ENCODE results near the gene PKM. TPM values are rescaled to one million over a fixed set of nuclear protein-coding genes. Genes with fewer than 3 reads are reported as not detected.

Gene PKM
- total and polyA plus RNA-seq, 2 donors = 199 to 452 TPM

DNA sequence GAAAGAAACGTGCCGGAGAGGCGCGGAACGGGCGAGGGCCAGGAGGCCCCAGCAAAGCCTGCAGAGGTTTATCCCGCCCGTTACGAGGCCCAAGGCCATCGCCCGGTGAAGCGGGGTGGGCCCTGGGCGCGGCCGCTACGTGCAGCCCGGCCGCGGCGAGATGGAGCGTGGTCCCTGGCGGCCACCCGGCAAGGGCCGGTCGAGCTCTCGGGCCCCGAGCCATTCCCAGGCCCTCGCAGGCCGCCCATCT lies 1.1 kb downstream of the PKM start:
- WGBS = under 1% methylated on average over 29 of the region's 29 CpGs
- Histone ChIP-seq H3K4me3 (ENCODE audit: low read length in 2 of 2) (peak overlapping the region; percentile 61 to 85), H3K36me3 (ENCODE audit: control insufficient read depth in 2 of 2, insufficient read depth in 2 of 2, low read length in 1 of 2) (no peaks in the 10 kb centered on the region), H3K27ac (ENCODE audit: low read depth in 1 of 2, low read length in 1 of 2) (peak overlapping the region; percentile 75 to 94), H3K27me3 (ENCODE audit: control insufficient read depth in 2 of 2, insufficient read depth in 1 of 2, low read length in 1 of 2) (no peaks in the 10 kb centered on the region), H3K9me3 (ENCODE audit: control insufficient read depth in 2 of 2, insufficient read depth in 1 of 2, low read length in 1 of 2) (no peaks in the 10 kb centered on the region), H3K4me1 (ENCODE audit: control insufficient read depth in 2 of 2, insufficient read depth in 2 of 2, low read length in 2 of 2) (peaks cover 8 to 47% of the 10 kb centered on the region in 2 donors)
- peak in 2 of 9 donors; percentile 8 to 17 for DNase-seq (ENCODE audit: low read depth in 6 of 9, low spot score in 9 of 9)

DNA sequence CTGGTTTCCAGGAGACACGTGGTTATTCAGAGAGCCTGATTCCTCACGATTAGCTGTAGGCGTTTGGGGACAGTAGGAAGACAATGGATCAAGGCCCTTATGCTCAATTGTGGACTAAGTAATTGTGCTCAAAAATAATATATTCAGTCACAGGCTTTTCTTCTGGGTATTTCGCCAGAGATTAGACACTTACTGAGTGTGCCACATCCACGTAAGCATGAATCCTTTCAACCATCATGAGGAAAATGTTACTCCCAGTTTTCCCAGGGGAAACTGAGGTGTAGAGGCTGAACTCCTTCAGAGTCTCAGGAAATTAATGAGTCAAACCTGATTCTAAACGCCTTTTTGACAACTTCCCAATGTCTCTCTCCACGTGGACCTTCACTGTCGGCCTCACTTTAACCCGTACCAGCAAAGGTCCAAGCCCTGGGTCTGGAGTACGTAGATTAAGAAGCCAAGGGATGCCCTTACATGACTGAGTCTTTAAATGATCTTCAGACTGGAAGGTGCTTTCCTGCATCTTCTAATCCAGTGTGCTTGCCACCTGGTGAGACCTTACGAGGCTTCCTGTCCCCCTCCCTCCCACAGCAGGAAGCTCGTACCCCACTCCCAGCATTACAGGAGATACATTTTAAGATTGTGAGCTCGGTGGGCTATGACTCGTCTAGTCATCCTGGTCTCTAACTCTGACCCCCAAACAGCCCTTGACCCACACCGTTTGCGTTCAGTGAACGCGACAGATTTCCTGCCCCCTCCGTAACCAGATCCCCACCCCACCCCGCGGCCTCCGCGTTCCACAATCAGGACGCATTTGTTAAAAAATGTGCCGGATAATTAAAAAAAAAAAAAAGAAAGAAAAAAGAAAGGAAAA lies 1.7 kb downstream of the PKM start:
- no peaks in the 10 kb centered on the region for H3K9me3 ChIP-seq (ENCODE audit: control insufficient read depth in 2 of 2, insufficient read depth in 1 of 2, low read length in 1 of 2)
- peaks cover 0 to under 1% of the 10 kb centered on the region in 2 donors for H3K36me3 ChIP-seq (ENCODE audit: control insufficient read depth in 2 of 2, insufficient read depth in 2 of 2, low read length in 1 of 2)
- H3K4me1 ChIP-seq (ENCODE audit: control insufficient read depth in 2 of 2, insufficient read depth in 2 of 2, low read length in 2 of 2) = peaks cover 8 to 47% of the 10 kb centered on the region in 2 donors
- H3K4me3 ChIP-seq (ENCODE audit: low read length in 2 of 2) = peak overlapping the region; percentile 61 to 85
- peak in 7 of 9 donors; percentile 37 to 79 (median 50) for DNase-seq (ENCODE audit: low read depth in 6 of 9, low spot score in 9 of 9)
- H3K27ac ChIP-seq (ENCODE audit: low read depth in 1 of 2, low read length in 1 of 2) = peak overlapping the region; percentile 75 to 94
- no peaks in the 10 kb centered on the region for H3K27me3 ChIP-seq (ENCODE audit: control insufficient read depth in 2 of 2, insufficient read depth in 1 of 2, low read length in 1 of 2)
- WGBS = 27% methylated on average over 25 of the region's 25 CpGs

GRCh38 chr15:72227720-72228119 lies 3.3 kb downstream of the PKM start:
- peak overlapping the region in 1 of 2 donors; percentile 13 for H3K4me3 ChIP-seq (ENCODE audit: low read length in 2 of 2)
- DNase-seq (ENCODE audit: low read depth in 6 of 9, low spot score in 9 of 9) = peak in 1 of 9 donors; percentile 24
- 64% methylated on average over 4 of the region's 4 CpGs for WGBS
- H3K27ac ChIP-seq (ENCODE audit: low read depth in 1 of 2, low read length in 1 of 2) = peak overlapping the region; percentile 75 to 80
- peaks cover 8 to 50% of the 10 kb centered on the region in 2 donors for H3K4me1 ChIP-seq (ENCODE audit: control insufficient read depth in 2 of 2, insufficient read depth in 2 of 2, low read length in 2 of 2)
- no peaks in the 10 kb centered on the region for H3K27me3 ChIP-seq (ENCODE audit: control insufficient read depth in 2 of 2, insufficient read depth in 1 of 2, low read length in 1 of 2)
- peaks cover 4 to 10% of the 10 kb centered on the region in 2 donors for H3K36me3 ChIP-seq (ENCODE audit: control insufficient read depth in 2 of 2, insufficient read depth in 2 of 2, low read length in 1 of 2)
- no peaks in the 10 kb centered on the region for H3K9me3 ChIP-seq (ENCODE audit: control insufficient read depth in 2 of 2, insufficient read depth in 1 of 2, low read length in 1 of 2)

- peaks cover 4 to 14% of the 10 kb centered on the region in 2 donors for H3K36me3 ChIP-seq (ENCODE audit: control insufficient read depth in 2 of 2, insufficient read depth in 2 of 2, low read length in 1 of 2)
- WGBS = 73% methylated on average over 8 of the region's 8 CpGs
- H3K27ac ChIP-seq (ENCODE audit: low read depth in 1 of 2, low read length in 1 of 2) = peak overlapping the region; percentile 75 to 83
- H3K4me3 ChIP-seq (ENCODE audit: low read length in 2 of 2) = no peak overlapping the region
- no peak for DNase-seq (ENCODE audit: low read depth in 6 of 9, low spot score in 9 of 9)
- no peaks in the 10 kb centered on the region for H3K27me3 ChIP-seq (ENCODE audit: control insufficient read depth in 2 of 2, insufficient read depth in 1 of 2, low read length in 1 of 2)
- H3K4me1 ChIP-seq (ENCODE audit: control insufficient read depth in 2 of 2, insufficient read depth in 2 of 2, low read length in 2 of 2) = peaks cover 8 to 48% of the 10 kb centered on the region in 2 donors
- H3K9me3 ChIP-seq (ENCODE audit: control insufficient read depth in 2 of 2, insufficient read depth in 1 of 2, low read length in 1 of 2) = no peaks in the 10 kb centered on the region
These were observed 3.8 kb downstream of the PKM start for GRCh38 chr15:72227192-72227586.

GRCh38 chr15:72223278-72223677 lies 7.7 kb downstream of the PKM start:
- Histone ChIP-seq H3K27ac (ENCODE audit: low read depth in 1 of 2, low read length in 1 of 2) (peak overlapping the region in 1 of 2 donors; percentile 7), H3K4me3 (ENCODE audit: low read length in 2 of 2) (no peak overlapping the region), H3K36me3 (ENCODE audit: control insufficient read depth in 2 of 2, insufficient read depth in 2 of 2, low read length in 1 of 2) (peaks cover 16 to 32% of the 10 kb centered on the region in 2 donors), H3K27me3 (ENCODE audit: control insufficient read depth in 2 of 2, insufficient read depth in 1 of 2, low read length in 1 of 2) (no peaks in the 10 kb centered on the region), H3K9me3 (ENCODE audit: control insufficient read depth in 2 of 2, insufficient read depth in 1 of 2, low read length in 1 of 2) (no peaks in the 10 kb centered on the region), H3K4me1 (ENCODE audit: control insufficient read depth in 2 of 2, insufficient read depth in 2 of 2, low read length in 2 of 2) (peaks cover 8 to 29% of the 10 kb centered on the region in 2 donors)
- no peak for DNase-seq (ENCODE audit: low read depth in 6 of 9, low spot score in 9 of 9)
- WGBS = 97% methylated on average over 10 of the region's 10 CpGs

- Histone ChIP-seq H3K4me3 (ENCODE audit: low read length in 2 of 2) (no peak overlapping the region), H3K9me3 (ENCODE audit: control insufficient read depth in 2 of 2, insufficient read depth in 1 of 2, low read length in 1 of 2) (no peaks in the 10 kb centered on the region), H3K27ac (ENCODE audit: low read depth in 1 of 2, low read length in 1 of 2) (no peak overlapping the region), H3K27me3 (ENCODE audit: control insufficient read depth in 2 of 2, insufficient read depth in 1 of 2, low read length in 1 of 2) (no peaks in the 10 kb centered on the region), H3K4me1 (ENCODE audit: control insufficient read depth in 2 of 2, insufficient read depth in 2 of 2, low read length in 2 of 2) (peaks cover 8 to 20% of the 10 kb centered on the region in 2 donors), H3K36me3 (ENCODE audit: control insufficient read depth in 2 of 2, insufficient read depth in 2 of 2, low read length in 1 of 2) (peaks cover 22 to 38% of the 10 kb centered on the region in 2 donors)
- WGBS = 97% methylated on average over 4 of the region's 4 CpGs
- DNase-seq (ENCODE audit: low read depth in 6 of 9, low spot score in 9 of 9) = no peak
These were observed 8.6 kb downstream of the PKM start for GRCh38 chr15:72222393-72222792.

GRCh38 chr15:72220687-72221086 lies 10.3 kb downstream of the PKM start:
- WGBS = 98% methylated on average over 1 of the region's 1 CpG
- no peak overlapping the region for H3K4me3 ChIP-seq (ENCODE audit: low read length in 2 of 2)
- no peak overlapping the region for H3K27ac ChIP-seq (ENCODE audit: low read depth in 1 of 2, low read length in 1 of 2)
- H3K9me3 ChIP-seq (ENCODE audit: control insufficient read depth in 2 of 2, insufficient read depth in 1 of 2, low read length in 1 of 2) = no peaks in the 10 kb centered on the region
- no peak for DNase-seq (ENCODE audit: low read depth in 6 of 9, low spot score in 9 of 9)
- H3K4me1 ChIP-seq (ENCODE audit: control insufficient read depth in 2 of 2, insufficient read depth in 2 of 2, low read length in 2 of 2) = peaks cover 0 to 7% of the 10 kb centered on the region in 2 donors
- H3K27me3 ChIP-seq (ENCODE audit: control insufficient read depth in 2 of 2, insufficient read depth in 1 of 2, low read length in 1 of 2) = no peaks in the 10 kb centered on the region
- H3K36me3 ChIP-seq (ENCODE audit: control insufficient read depth in 2 of 2, insufficient read depth in 2 of 2, low read length in 1 of 2) = peaks cover 36 to 55% of the 10 kb centered on the region in 2 donors

DNA sequence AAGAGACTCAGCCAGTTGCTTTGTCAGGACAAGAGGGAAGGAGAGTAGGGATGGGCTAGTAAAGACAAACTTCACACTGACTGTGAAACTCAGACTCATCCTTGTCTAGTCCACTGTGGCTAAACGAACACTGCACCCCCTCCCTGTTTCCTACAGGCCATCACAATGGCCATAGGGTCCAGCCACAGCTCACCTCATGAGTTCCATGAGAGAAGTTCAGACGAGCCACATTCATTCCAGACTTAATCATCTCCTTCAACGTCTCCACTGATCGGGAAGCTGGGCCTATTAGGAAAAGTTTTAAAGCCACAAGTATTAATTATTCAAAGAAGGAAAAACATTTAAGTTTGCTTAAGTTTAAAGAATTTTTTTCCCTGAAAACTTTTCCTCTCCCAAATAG lies 13.8 kb downstream of the PKM start:
- Histone ChIP-seq H3K4me3 (ENCODE audit: low read length in 2 of 2) (no peak overlapping the region), H3K27me3 (ENCODE audit: control insufficient read depth in 2 of 2, insufficient read depth in 1 of 2, low read length in 1 of 2) (no peaks in the 10 kb centered on the region), H3K36me3 (ENCODE audit: control insufficient read depth in 2 of 2, insufficient read depth in 2 of 2, low read length in 1 of 2) (peaks cover 43 to 60% of the 10 kb centered on the region in 2 donors), H3K27ac (ENCODE audit: low read depth in 1 of 2, low read length in 1 of 2) (no peak overlapping the region), H3K4me1 (ENCODE audit: control insufficient read depth in 2 of 2, insufficient read depth in 2 of 2, low read length in 2 of 2) (peaks cover 0 to 2% of the 10 kb centered on the region in 2 donors), H3K9me3 (ENCODE audit: control insufficient read depth in 2 of 2, insufficient read depth in 1 of 2, low read length in 1 of 2) (no peaks in the 10 kb centered on the region)
- no peak for DNase-seq (ENCODE audit: low read depth in 6 of 9, low spot score in 9 of 9)
- WGBS = 96% methylated on average over 4 of the region's 4 CpGs

GRCh38 chr15:72216079-72216478 lies 14.9 kb downstream of the PKM start:
- DNase-seq (ENCODE audit: low read depth in 6 of 9, low spot score in 9 of 9) = no peak
- Histone ChIP-seq H3K4me3 (ENCODE audit: low read length in 2 of 2) (no peak overlapping the region), H3K27ac (ENCODE audit: low read depth in 1 of 2, low read length in 1 of 2) (no peak overlapping the region), H3K36me3 (ENCODE audit: control insufficient read depth in 2 of 2, insufficient read depth in 2 of 2, low read length in 1 of 2) (peaks cover 53 to 62% of the 10 kb centered on the region in 2 donors), H3K4me1 (ENCODE audit: control insufficient read depth in 2 of 2, insufficient read depth in 2 of 2, low read length in 2 of 2) (no peaks in the 10 kb centered on the region), H3K27me3 (ENCODE audit: control insufficient read depth in 2 of 2, insufficient read depth in 1 of 2, low read length in 1 of 2) (no peaks in the 10 kb centered on the region), H3K9me3 (ENCODE audit: control insufficient read depth in 2 of 2, insufficient read depth in 1 of 2, low read length in 1 of 2) (no peaks in the 10 kb centered on the region)
- 97% methylated on average over 1 of the region's 1 CpG for WGBS
